K562 (cell line): ENCODE results near the gene METRNL. TPM values are rescaled to one million over a fixed set of nuclear protein-coding genes. Genes with fewer than 3 reads are reported as not detected.

ENCODE experiments used
- ATAC-seq: fragments of 200-7000 bp; cut with Tn5 transposase; 3 replicates; pipeline ENCODE4 v1.9.1; 2020; ENCODE audit warnings: moderate library complexity
- BruUV-seq: library from RNA; stranded (reverse); fragments of 400-500 nt; replicated peaks from 2 replicates; lab custom pipeline; 2021; lab: Mats Ljungman, UMichigan
- CTCF ChIA-PET: fragments of 300-600 bp; formaldehyde crosslinking; extraction: SDS; loops from one replicate; lab custom pipeline; 2021; ENCODE audit warnings: low intra/inter-chr PET ratio; lab: Yijun Ruan, JAX
- POLR2A ChIA-PET: fragments of 300-600, 350-650 bp; sonication (Branson Sonifier 250); formaldehyde crosslinking; extraction: SDS; loops from one replicate; lab custom pipeline; 2021; ENCODE audit warnings: antibody characterized with exemption, inconsistent platforms; lab: Yijun Ruan, JAX
- DNase-seq, 4 experiments: peaks; one replicate each; pipeline versions ENCODE4 v3.0.0 to v3.0.0-alpha.2; 2011 to 2018; ENCODE audit warnings: low spot score in 3 of 4, mixed read lengths in 3 of 4; ENCODE audit errors: extremely low read depth in 1 of 4
- FAIRE-seq: peaks from 2 replicates; lab custom pipeline; 2011; peaks lifted over from hg19 to GRCh38; lab: Jason Lieb, UNC
- H2AFZ ChIP-seq: 2 replicates; pipeline ENCODE4 v1.6.0; 2011; ENCODE audit warnings: low read depth, low read length, control low read depth, inconsistent platforms
- H3K27ac ChIP-seq: fragments of 200-600 bp; 3 replicates; pipeline ENCODE4 v1.8.0; 2011; ENCODE audit warnings: low read depth, mild to moderate bottlenecking, control low read depth, inconsistent platforms, low read length, moderate library complexity, mixed read lengths; ENCODE audit errors: extremely low read depth
- H3K27me3 ChIP-seq, 2 experiments: fragments of 300-600 bp in 1 of 2; 2 replicates in 1 of 2; 3 replicates in 1 of 2; pipeline versions ENCODE4 v1.6.0 to v1.8.0; 2011; ENCODE audit warnings: inconsistent platforms in 2 of 2, low read length in 2 of 2, mild to moderate bottlenecking in 1 of 2, mixed read lengths in 1 of 2, moderate library complexity in 1 of 2; ENCODE audit not compliant: control insufficient read depth in 2 of 2, insufficient read depth in 2 of 2
- H3K36me3 ChIP-seq: fragments of 300-600 bp; 3 replicates; pipeline ENCODE4 v1.8.0; 2011; ENCODE audit warnings: mild to moderate bottlenecking, low read length, inconsistent platforms; ENCODE audit not compliant: control insufficient read depth, insufficient read depth
- H3K4me1 ChIP-seq, 2 experiments: fragments of 200-600 bp in 1 of 2; replicated peaks in 1 of 2; 2 replicates in 1 of 2; 3 replicates in 1 of 2; pipeline versions ENCODE4 v1.5.1 to v1.8.0; 2011; ENCODE audit warnings: inconsistent platforms in 2 of 2, low read length in 2 of 2, mild to moderate bottlenecking in 1 of 2, mixed read lengths in 1 of 2, moderate library complexity in 1 of 2; ENCODE audit not compliant: control insufficient read depth in 2 of 2, insufficient read depth in 2 of 2
- H3K4me2 ChIP-seq: 2 replicates; pipeline ENCODE4 v1.6.1; 2011; ENCODE audit warnings: low read length, control low read depth, inconsistent platforms, mixed read lengths; ENCODE audit not compliant: insufficient read depth
- H3K4me3 ChIP-seq: fragments of 200-600 bp; sonication (generic), shearing (Covaris generic); 2 replicates; pipeline ENCODE4 v1.5.1; 2016; ENCODE audit warnings: control low read depth, inconsistent platforms
- H3K79me2 ChIP-seq: fragments of 200-600 bp; 3 replicates; pipeline ENCODE4 v1.8.0; 2011; ENCODE audit warnings: low read length, inconsistent platforms; ENCODE audit not compliant: control insufficient read depth, insufficient read depth
- H3K9ac ChIP-seq, 2 experiments: 2 replicates each; pipeline versions ENCODE4 v1.6.0 to v1.6.1; 2011; ENCODE audit warnings: low read depth in 2 of 2, low read length in 2 of 2, control low read depth in 1 of 2, inconsistent platforms in 1 of 2, mild to moderate bottlenecking in 1 of 2, mixed read lengths in 1 of 2; ENCODE audit not compliant: insufficient read depth in 1 of 2
- H3K9me1 ChIP-seq: one replicate; pipeline ENCODE4 v1.6.0; 2011; ENCODE audit warnings: inconsistent platforms, mild to moderate bottlenecking, low read length, moderate library complexity; ENCODE audit not compliant: control insufficient read depth, insufficient read depth
- H3K9me3 ChIP-seq: replicated peaks from 2 replicates; pipeline ENCODE4 v1.5.1; 2011; ENCODE audit warnings: low read depth, low read length, inconsistent platforms; ENCODE audit not compliant: control insufficient read depth, insufficient read depth
- H4K20me1 ChIP-seq: replicated peaks from 2 replicates; pipeline ENCODE4 v1.6.1; 2011; ENCODE audit warnings: low read length, inconsistent platforms, mixed read lengths; ENCODE audit not compliant: control insufficient read depth, insufficient read depth
- BACH1 ChIP-seq: fragments of 200-800 bp; sonication (Bioruptor generic); IDR thresholded peaks from 2 replicates; pipeline ENCODE4 v1.6.1; 2016; ENCODE audit warnings: missing genetic modification characterization, missing compliant biosample characterization
- RFX5 ChIP-seq: IDR thresholded peaks from 2 replicates; pipeline ENCODE4 v1.6.1; 2011; ENCODE audit warnings: low read depth, mild to moderate bottlenecking, improper control_type of control experiment, low read length
- ZBTB11 ChIP-seq, 3 experiments: fragments of 200-800 bp in 1 of 3; fragments of 250-450 bp in 1 of 3; fragments of 450-650 bp in 1 of 3; sonication (Bioruptor Pico) in 1 of 3; sonication (Bioruptor generic) in 1 of 3; formaldehyde crosslinking in 1 of 3; IDR thresholded peaks; 2 replicates each; pipeline versions ENCODE4 v1.6.1 to v1.8.0; 2016 to 2022; ENCODE audit warnings: mild to moderate bottlenecking in 2 of 3, missing genetic modification characterization in 2 of 3, missing compliant biosample characterization in 1 of 3, moderate library complexity in 1 of 3
- ZBTB17 ChIP-seq: fragments of 450-650 bp; formaldehyde crosslinking; IDR thresholded peaks from 2 replicates; pipeline ENCODE4 v1.4.0; 2020; ENCODE audit warnings: mild to moderate bottlenecking
- ZNF316 ChIP-seq: fragments of 450-650 bp; IDR thresholded peaks from 2 replicates; pipeline ENCODE4 v1.6.1; 2016
- WGBS: fragments of 100-300 bp; shearing (Covaris generic); methylation state at CpG from one replicate; pipeline ENCODE4 v1.1.6; 2016; ENCODE audit warnings: low coverage, mixed read lengths; ENCODE audit not compliant: insufficient coverage; ENCODE audit errors: missing lambda C conversion rate; 5-methylcytosine and 5-hydroxymethylcytosine counted together
- in situ Hi-C: fragments of 300-500 bp; cut with MboI; formaldehyde crosslinking; loops from 4 replicates; pipeline ENCODE4 v1.15.0; 2018; ENCODE audit warnings: inconsistent platforms, mixed read lengths
- intact Hi-C: fragments of 100-400 bp; cut with micrococcal nuclease; formaldehyde crosslinking; loops from 2 replicates; pipeline ENCODE4 v1.14.2; 2022
- polyA plus RNA-seq, 8 experiments: library from polyadenylated mRNA; depleted of rRNA in 4 of 8; stranded (reverse) in 5 of 8; unstranded in 3 of 8; fragments of >200 nt; fragmentation: Nextera tagmentation in 2 of 8; fragmentation: Illumina TruSeq in 1 of 8; extraction: Ambion mirVana in 2 of 8; extraction: Trizol in 1 of 8; gene quantifications; 2 replicates each; pipeline versions ENCODE4 v1.2.1 to v1.2.3, GENCODE V29; 2011 to 2014; ENCODE audit warnings: inconsistent platforms in 1 of 8, missing spikeins in 1 of 8
- total RNA-seq, 7 experiments: library from RNA; depleted of rRNA in 6 of 7; stranded (reverse); fragments of >200 nt in 6 of 7; fragmentation: Illumina TruSeq in 2 of 7; extraction: Trizol in 2 of 7; gene quantifications; 2 replicates each; pipeline versions ENCODE4 v1.2.1 to v1.2.3, GENCODE V29; 2011 to 2021; ENCODE audit warnings: low replicate concordance in 1 of 7

Gene METRNL
- total and polyA plus RNA-seq, 9 of the 15 experiments (the other 6 are each of a cell fraction or from before 2014, with no cell fraction given) = 0.17 to 31.8 (median 2.9) TPM

GRCh38 chr17:83057793-83058265 is 21.6 kb upstream of the METRNL start:
- Histone ChIP-seq H3K4me2 (no peak overlapping the region), H3K27ac (no peak overlapping the region), H3K36me3 (no peaks in the 10 kb centered on the region), H3K27me3 (peaks cover 8 to 46% of the 10 kb centered on the region in 2 experiments; a peak in 4 of 5 replicates), H3K79me2 (no peaks in the 10 kb centered on the region), H3K9me1 (no peaks in the 10 kb centered on the region), H3K4me3 (no peak overlapping the region), H2AFZ (no peak overlapping the region), H4K20me1 (peaks cover 4% of the 10 kb centered on the region; the same call in 1 of the 2 replicates), H3K4me1 (peaks cover 22 to 65% of the 10 kb centered on the region in 2 experiments), H3K9ac (0 out of 4 replicates have a peak overlapping the region, but pooled peaks of 1 of the 2 experiments have one; percentile 6), H3K9me3 (no peaks in the 10 kb centered on the region)
- intact Hi-C loops = no loop called here
- 36% methylated on average over 16 of the region's 19 CpGs for WGBS
- TF ChIP-seq RFX5 (no peak), BACH1 (tag) (no peak), ZBTB17 (CRISPR knock-in tag) (no peak), ZBTB11 (CRISPR knock-in tag; IDR thresholded peaks at IDR 0.05) (0 out of 6 replicates have a peak, but pooled peaks of 1 of the 3 experiments have one; percentile 26), ZNF316 (no peak)
- ATAC-seq = no peak
- in situ Hi-C loops = no loop called here
- no TSS peak for BruUV-seq
- ChIA-PET POLR2A (no interaction called here), CTCF (no interaction called here)
- DNase-seq = no peak
- no peak for FAIRE-seq
